SKM-1 treated with dmso at 0.1 percent for 144 hours (cell line): ENCODE measurements around the gene IPO11.
"Not testable (repeated sequence)": the region's sequence is repeated elsewhere in the genome, so short reads cannot be mapped to it uniquely, and the experiment has no call there.

ENCODE experiments used
- DNase-seq: peaks from one replicate; lab custom pipeline; 2025; ENCODE audit not compliant: unreplicated experiment; lab: John Stamatoyannopoulos, UW

Gene IPO11

GRCh38 chr5:62448528-62448927, 36.0 kb downstream of the IPO11 start:
- DNase-seq: no peak

- no peak for DNase-seq
These were observed 37.7 kb downstream of the IPO11 start for GRCh38 chr5:62450259-62450658.

- DNase-seq: no peak
These were observed 44.5 kb downstream of the IPO11 start for GRCh38 chr5:62457071-62457470.

DNA sequence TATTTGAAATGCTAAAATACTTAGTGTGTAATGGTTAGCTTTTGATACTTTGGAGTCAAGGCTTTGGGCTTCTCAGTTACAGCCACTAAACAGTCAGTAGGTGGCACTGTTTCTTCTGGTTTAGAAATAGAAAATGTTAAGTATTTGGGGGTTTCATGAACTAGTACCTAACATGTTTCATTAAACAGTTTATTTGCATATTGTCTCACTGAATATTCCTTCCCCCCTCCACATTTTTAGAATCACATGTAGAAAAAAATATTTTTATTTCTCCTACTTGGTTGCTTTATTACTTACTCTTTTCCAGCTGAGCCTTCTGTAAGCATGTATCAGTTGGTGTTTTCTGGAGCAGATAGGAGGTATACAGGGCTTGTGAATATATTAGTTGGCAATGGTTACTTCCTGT, 48.0 kb downstream of the IPO11 start:
- peak; percentile 24 for DNase-seq

GRCh38 chr5:62461561-62461960, 49.0 kb downstream of the IPO11 start:
- DNase-seq: no peak

DNA sequence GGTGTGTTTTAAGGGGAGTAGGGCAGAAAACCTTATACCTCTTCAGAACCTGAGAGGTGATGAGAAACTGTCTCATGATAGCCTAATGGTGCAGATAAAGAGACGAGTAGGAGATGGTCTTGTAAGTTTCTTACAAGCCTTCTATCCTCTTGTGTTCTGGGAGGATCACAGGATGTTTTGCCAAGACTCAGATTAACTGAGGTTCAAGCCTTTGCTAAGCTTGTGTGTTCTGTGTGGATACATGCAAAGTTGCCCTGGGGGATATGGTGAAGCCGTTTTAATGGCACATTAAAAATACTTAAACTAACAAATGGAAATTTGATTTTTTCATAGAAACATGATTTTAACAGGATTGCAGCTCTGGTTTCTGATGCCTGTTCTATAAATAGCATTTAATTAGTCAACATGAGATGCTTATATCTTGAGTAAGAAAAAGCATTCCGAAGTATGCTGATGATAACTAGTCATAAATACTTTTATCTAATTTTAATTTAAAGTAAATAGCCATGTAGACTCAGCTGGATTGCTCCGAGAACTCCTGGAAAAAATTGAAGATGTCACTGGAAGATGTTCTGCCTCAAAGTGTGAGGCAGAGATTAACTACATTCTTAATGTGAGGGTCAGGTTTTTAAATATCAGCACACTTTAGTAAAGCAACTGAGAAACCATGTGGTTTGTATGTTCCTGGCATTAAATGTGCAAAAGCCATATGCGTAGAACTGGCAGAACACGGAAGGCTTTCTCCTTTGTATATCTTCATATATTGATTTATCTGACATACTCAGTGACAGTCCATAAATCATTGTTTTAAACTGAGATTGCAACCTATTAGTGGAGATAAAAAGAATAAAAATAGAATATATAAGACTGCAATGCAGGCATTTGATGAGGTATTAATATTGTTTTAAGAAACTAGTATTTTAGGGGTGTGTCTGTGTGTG, 53.7 kb downstream of the IPO11 start:
- DNase-seq: no peak

DNA sequence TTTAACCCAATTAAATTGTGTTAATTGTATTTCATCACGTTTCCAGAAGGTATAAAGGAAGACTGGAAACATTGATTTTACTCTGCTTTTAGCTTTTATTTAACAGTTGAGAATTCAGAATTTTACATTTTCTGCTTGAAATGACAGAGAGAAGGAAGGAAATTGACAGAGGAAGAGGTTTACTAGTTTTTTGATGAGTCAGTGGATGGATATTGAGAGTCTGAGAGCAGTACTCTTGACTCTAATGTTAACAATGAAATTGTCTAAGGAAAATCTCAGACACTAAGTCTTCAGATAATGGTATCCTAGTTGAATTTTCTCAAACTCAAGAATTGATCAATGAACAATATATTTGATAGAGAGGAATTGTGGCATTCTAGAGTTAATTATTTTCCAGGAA, 60.6 kb downstream of the IPO11 start:
- DNase-seq: no peak

- no peak for DNase-seq
These were observed 62.5 kb downstream of the IPO11 start for GRCh38 chr5:62475072-62475471.

- no peak for DNase-seq
These were observed 65.2 kb downstream of the IPO11 start for GRCh38 chr5:62477801-62478200.

- no peak for DNase-seq
These were observed 71.0 kb downstream of the IPO11 start for GRCh38 chr5:62483556-62483955.

GRCh38 chr5:62486672-62487071, 74.1 kb downstream of the IPO11 start:
- no peak for DNase-seq

DNA sequence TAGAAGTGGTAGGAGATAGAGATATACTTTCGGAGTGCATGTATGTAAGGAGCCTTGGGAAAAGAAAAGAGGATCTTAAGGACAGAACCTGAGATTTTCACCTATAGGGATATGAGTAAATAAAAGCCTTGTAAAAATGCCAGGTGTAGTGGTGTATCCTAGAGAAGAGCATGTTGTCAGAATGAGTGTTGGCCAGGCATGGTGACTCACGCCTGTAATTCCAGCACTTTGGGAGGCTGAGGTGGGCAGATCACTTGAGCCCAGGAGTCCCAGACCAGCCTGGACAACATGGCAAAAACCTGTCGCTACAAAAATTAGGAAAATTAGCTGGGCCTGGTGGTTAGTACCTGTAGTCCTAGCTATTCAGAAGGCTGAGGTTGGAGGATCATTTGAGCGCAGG, 76.0 kb downstream of the IPO11 start:
- no peak for DNase-seq

DNA sequence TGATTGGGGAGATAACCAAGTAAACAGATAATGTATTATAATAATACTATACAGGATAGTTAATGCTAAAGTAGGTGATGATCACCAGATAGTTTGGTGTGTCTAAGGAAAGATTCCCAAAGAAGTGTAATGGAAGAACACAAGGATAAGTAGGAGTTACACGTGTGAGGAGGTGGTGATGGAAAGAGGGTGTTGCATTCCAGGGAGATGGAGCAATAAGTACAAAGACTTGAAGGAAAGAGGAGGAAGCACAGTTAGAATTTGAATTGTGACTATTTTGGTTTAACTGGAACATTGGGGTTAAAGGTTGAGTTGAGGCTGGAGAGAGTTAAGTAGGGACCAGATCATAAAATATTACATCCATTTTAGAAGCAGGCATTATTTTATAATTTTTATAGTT, 76.9 kb downstream of the IPO11 start:
- no peak for DNase-seq

GRCh38 chr5:62494772-62495171, 82.2 kb downstream of the IPO11 start:
- no peak for DNase-seq

GRCh38 chr5:62496876-62497275, 84.3 kb downstream of the IPO11 start:
- no peak for DNase-seq

- DNase-seq: no peak
These were observed 86.4 kb downstream of the IPO11 start for GRCh38 chr5:62498961-62499360.

DNA sequence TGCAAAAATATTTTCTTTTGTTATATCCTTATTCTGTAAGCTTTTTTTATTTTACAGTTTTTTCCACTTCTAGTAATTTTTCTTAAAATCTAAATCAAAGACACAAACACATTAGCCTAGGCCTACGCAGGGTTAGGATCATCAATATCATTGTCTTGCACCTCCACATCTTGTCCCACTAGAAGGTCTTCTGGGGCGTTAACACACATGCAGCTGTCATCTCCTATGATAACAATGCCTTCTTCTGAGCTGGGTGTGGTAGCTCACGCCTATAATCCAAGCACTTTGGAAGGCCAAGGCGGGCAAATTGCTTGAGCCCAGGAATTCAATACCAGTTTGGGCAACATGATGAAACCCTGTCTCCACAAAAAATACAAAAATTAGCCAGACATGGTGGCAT, 87.2 kb downstream of the IPO11 start:
- DNase-seq: no peak

GRCh38 chr5:62502456-62503101, 90.0 kb downstream of the IPO11 start:
- DNase-seq: no peak

- DNase-seq: no peak
These were observed 91.6 kb downstream of the IPO11 start for GRCh38 chr5:62504129-62504528.

- DNase-seq: no peak
These were observed 94.3 kb downstream of the IPO11 start for GRCh38 chr5:62506659-62507460.

DNA sequence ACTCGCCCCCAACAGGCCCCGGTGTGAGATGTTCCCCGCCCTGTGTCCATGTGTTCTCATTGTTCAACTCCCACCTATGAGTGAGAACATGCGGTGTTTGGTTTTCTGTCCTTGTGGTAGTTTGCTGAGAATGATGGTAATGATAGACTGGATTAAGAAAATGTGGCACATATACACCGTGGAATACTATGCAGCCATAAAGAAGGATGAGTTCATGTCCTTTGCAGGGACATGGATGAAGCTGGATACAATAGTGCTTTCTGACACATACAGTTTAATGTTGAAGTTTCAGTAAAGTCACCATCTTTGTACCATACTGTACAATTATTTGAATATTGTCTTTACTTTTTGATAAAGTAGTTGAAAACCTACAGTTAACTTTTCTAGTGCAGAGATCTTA, 96.2 kb downstream of the IPO11 start:
- DNase-seq: not testable (repeated sequence)

GRCh38 chr5:62509806-62510205, 97.2 kb downstream of the IPO11 start:
- no peak for DNase-seq
